GM19035 (cell line): ENCODE measurements around the gene CAPN8.
A peak's percentile ranks its signal among the peaks of the same experiment; 100 is the strongest.

Source experiments
- ATAC-seq: cut with Tn5 transposase; IDR thresholded peaks from one replicate; pipeline ENCODE4 v1.9.1; 2021; ENCODE audit not compliant: unreplicated experiment

Gene CAPN8

GRCh38 chr1:223657978-223658377 is 7.5 kb downstream of the CAPN8 start:
- no peak for ATAC-seq

GRCh38 chr1:223654083-223654482 is 11.4 kb downstream of the CAPN8 start:
- ATAC-seq, result no peak

GRCh38 chr1:223653431-223653830 is 12.1 kb downstream of the CAPN8 start:
- no peak for ATAC-seq

- ATAC-seq, result no peak
Observed at GRCh38 chr1:223653015-223653414, 12.5 kb downstream of the CAPN8 start.

GRCh38 chr1:223652436-223652941 is 13.0 kb downstream of the CAPN8 start:
- ATAC-seq, result no peak

GRCh38 chr1:223651291-223651991 is 14.1 kb downstream of the CAPN8 start:
- no peak for ATAC-seq

GRCh38 chr1:223650465-223650864 is 15.0 kb downstream of the CAPN8 start:
- no peak for ATAC-seq

- ATAC-seq, result no peak
Observed at GRCh38 chr1:223649222-223649621, 16.3 kb downstream of the CAPN8 start.

- no peak for ATAC-seq
Observed at GRCh38 chr1:223647249-223647648, 18.3 kb downstream of the CAPN8 start.

- ATAC-seq, result no peak
Observed at GRCh38 chr1:223645903-223646302, 19.6 kb downstream of the CAPN8 start.

- ATAC-seq, result no peak
Observed at GRCh38 chr1:223642237-223642636, 23.3 kb downstream of the CAPN8 start.

GRCh38 chr1:223641523-223642039 is 23.9 kb downstream of the CAPN8 start:
- ATAC-seq, result no peak

GRCh38 chr1:223639331-223639749 is 26.2 kb downstream of the CAPN8 start:
- ATAC-seq, result no peak

- no peak for ATAC-seq
Observed at GRCh38 chr1:223635236-223635635, 30.3 kb downstream of the CAPN8 start.

- ATAC-seq, result no peak
Observed at GRCh38 chr1:223634423-223634822, 31.1 kb downstream of the CAPN8 start.

GRCh38 chr1:223631956-223632355 is 33.5 kb downstream of the CAPN8 start:
- ATAC-seq, result no peak

- no peak for ATAC-seq
Observed at GRCh38 chr1:223631473-223631872, 34.0 kb downstream of the CAPN8 start.

- ATAC-seq, result no peak
Observed at GRCh38 chr1:223629126-223629457, 36.4 kb downstream of the CAPN8 start.

- peak; percentile 65 for ATAC-seq
Observed at GRCh38 chr1:223628233-223629125, 37.0 kb downstream of the CAPN8 start.

- ATAC-seq, result no peak
Observed at GRCh38 chr1:223622132-223622842, 43.2 kb downstream of the CAPN8 start.

GRCh38 chr1:223621312-223621734 is 44.2 kb downstream of the CAPN8 start:
- peak; percentile 82 for ATAC-seq
